ENCODE measurements around the gene ZNF536.

The ZNF536 gene

DNA sequence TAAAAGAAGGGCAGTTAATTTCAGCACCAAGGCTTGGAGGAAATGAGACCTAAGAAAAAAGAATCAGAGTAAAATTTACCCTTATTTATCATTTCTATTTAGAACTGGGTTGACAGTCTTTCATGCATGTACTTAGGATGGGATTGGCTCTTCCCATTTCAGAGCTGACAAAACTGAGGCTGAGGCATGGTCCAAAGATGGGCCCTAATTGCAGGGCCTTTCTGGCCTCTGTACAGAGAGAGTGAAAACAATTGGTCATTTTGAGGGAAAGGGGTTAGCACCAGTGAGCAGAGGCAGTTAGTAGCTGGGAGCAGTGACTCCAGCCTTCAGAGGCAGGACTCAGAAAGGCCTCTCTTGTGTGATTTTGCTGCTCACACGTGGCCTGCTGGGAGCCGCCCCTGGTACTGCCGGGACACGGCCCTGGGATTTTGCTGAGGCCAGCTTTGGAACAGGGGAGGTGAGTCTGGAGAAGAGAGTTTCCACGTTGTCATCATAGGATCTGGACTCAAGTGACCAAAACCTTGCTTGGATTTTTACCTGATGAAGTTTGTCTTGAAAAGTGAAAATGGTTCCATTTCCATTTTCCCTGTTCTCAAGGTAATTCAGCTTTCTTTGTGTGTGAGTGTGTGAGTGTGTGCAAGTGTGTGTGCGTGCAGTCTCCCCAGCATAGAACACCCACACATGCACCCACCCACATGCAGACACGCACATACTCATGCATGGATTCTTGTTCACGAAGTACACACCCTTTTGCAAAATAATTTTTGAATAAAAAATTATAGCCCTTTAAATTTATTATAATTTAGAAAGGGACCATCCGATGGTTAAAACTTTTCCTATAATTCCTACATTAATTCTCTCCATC, at the start of gene ZNF536:
ZNF536 (plus strand) TSS at position 425 of the 865 bp plus-strand sequence. CDS start 71,179 bp downstream, outside the sequence.
- H3K4me3 ChIP-seq (ENCODE audit: control insufficient read depth, low read depth, low read length): no peak within 1 kb of the TSS
- no peak for TF ChIP-seq CTCF (IDR thresholded peaks at IDR 0.05; ENCODE audit: control insufficient read depth, insufficient read depth, low read depth, low read length, missing control alignments)

GRCh38 chr19:30322641-30323320, 49.4 kb upstream of the ZNF536 start:
- no peak overlapping the region for H3K4me3 ChIP-seq (ENCODE audit: control insufficient read depth, low read depth, low read length)
- no peak for DNase-seq (ENCODE audit: low read depth)
- no peak for TF ChIP-seq CTCF (IDR thresholded peaks at IDR 0.05; ENCODE audit: control insufficient read depth, insufficient read depth, low read depth, low read length, missing control alignments)

More for the DNA sequence above, at the start of gene ZNF536:
- DNase-seq (ENCODE audit: low read depth): no peak

DNA sequence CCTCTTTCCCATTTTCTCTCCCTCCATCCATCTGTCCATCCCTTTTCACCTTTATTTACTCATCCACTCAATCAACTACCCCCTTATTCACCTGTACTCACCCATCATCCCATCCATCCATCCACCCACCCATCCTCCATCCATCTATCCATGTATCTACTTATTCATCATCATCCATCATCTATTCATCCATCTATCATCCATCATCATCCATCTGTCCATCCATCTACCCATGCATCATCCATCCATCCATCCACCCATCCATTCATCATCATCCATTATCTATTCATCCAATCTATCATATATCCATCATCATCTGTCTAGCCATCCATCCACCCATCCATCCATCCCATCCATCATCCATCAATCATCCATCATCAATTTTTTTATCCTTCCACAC, 48.3 kb upstream of the ZNF536 start:
- DNase-seq (ENCODE audit: low read depth): no peak
- no peak overlapping the region for H3K4me3 ChIP-seq (ENCODE audit: control insufficient read depth, low read depth, low read length)
- TF ChIP-seq CTCF (IDR thresholded peaks at IDR 0.05; ENCODE audit: control insufficient read depth, insufficient read depth, low read depth, low read length, missing control alignments): no peak

DNA sequence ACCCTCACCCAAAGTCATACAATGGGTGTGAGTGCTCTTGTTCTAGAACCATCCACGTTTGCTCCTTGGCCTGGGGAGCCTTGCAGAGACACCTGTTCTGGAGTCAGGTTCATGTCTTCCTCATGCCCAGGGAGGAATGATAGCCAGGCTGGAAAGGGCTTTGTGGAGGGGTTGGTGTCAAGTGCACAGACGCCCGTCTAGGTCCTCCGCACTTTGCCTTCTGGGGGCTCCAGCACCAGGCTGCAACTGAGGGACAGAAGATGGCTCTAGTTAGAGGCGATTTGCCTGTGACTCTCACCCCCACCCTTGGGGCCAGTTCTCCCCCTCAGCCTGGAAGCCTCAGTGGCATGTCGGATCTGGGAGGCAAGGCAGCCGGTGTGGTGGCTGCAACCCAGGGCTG, 47.2 kb upstream of the ZNF536 start:
- no peak for DNase-seq (ENCODE audit: low read depth)
- no peak overlapping the region for H3K4me3 ChIP-seq (ENCODE audit: control insufficient read depth, low read depth, low read length)
- TF ChIP-seq CTCF (IDR thresholded peaks at IDR 0.05; ENCODE audit: control insufficient read depth, insufficient read depth, low read depth, low read length, missing control alignments): no peak

DNA sequence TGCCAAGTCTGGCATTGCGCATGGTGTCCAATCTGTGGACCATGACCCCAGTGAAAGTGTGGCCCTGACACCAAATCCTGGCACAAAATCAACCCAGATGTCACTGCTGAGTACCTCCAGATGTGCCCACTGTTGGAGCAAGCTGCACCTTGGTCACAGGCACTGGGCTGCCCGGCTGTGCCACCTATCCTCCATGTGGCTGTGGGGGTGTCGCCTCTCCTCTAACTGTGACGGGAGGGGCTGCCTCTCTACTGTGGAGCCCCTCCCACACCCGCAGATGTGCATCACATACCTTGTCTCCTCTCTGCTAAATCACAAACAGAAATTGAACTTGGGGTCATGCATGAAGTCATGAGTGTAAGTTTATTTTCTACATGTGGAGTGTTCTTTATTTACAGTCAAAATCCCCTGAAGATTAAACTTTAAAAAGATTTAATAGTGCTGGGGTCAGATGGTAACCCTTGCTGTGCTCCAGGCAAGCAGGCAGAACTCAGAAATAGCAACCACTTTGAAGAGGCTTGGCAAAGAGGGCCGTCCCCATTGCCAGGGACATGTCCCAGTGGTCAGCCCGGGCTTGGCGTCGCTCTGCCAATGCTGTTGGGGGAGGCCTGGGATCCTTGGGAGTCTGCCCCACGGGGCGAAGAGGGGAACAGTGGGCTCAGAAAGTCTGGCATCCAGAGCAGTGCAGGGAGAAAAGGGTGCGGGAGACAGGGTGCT, 46.4 kb upstream of the ZNF536 start:
- H3K4me3 ChIP-seq (ENCODE audit: control insufficient read depth, low read depth, low read length): no peak overlapping the region
- TF ChIP-seq CTCF (IDR thresholded peaks at IDR 0.05; ENCODE audit: control insufficient read depth, insufficient read depth, low read depth, low read length, missing control alignments): no peak
- DNase-seq (ENCODE audit: low read depth): no peak

- DNase-seq (ENCODE audit: low read depth): no peak
- TF ChIP-seq CTCF (IDR thresholded peaks at IDR 0.05; ENCODE audit: control insufficient read depth, insufficient read depth, low read depth, low read length, missing control alignments): no peak
- H3K4me3 ChIP-seq (ENCODE audit: control insufficient read depth, low read depth, low read length): no peak overlapping the region
These were observed 45.8 kb upstream of the ZNF536 start for GRCh38 chr19:30326393-30326710.
